ENCODE results near the gene TROAP. TPM values are rescaled to one million over a fixed set of nuclear protein-coding genes. Genes with fewer than 3 reads are reported as not detected.

Gene TROAP
- total RNA-seq, 1 donor from 2014 or later: 31.7 TPM

DNA sequence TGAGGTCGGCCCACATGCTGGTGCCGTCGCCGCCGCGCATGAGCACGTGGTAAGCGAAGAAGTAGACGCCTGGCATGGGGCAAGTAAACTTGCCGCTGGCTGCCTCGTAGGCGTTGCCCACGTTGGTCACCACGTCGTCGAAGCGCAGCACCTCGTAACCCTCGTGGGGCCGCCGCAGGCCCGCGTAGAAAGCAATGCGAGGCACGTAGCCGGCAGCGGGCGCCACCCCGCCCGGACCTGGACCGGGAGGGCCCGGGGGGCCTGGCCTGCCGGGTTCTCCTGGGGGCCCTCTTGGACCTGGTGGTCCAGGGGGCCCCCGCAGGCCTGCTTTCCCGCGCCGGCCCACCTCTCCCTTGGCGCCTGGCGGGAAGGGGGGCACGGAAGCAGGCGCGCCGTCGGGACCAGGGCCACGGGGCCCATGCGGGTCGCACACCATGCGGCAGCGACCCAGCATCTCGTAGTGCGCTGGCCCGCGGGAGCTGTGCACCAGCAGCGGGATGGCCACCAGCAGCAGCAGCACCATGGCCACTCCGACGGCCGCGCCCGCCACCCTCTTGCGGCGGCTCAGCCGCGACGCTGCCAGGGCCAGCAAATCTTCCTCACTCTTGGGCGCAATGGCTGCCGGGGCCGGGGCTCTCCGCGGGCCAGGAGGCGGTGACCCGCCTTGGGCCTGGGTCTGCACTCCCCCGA lies 13.0 kb downstream of the TROAP start:
- TF ChIP-seq, protein P1, sequence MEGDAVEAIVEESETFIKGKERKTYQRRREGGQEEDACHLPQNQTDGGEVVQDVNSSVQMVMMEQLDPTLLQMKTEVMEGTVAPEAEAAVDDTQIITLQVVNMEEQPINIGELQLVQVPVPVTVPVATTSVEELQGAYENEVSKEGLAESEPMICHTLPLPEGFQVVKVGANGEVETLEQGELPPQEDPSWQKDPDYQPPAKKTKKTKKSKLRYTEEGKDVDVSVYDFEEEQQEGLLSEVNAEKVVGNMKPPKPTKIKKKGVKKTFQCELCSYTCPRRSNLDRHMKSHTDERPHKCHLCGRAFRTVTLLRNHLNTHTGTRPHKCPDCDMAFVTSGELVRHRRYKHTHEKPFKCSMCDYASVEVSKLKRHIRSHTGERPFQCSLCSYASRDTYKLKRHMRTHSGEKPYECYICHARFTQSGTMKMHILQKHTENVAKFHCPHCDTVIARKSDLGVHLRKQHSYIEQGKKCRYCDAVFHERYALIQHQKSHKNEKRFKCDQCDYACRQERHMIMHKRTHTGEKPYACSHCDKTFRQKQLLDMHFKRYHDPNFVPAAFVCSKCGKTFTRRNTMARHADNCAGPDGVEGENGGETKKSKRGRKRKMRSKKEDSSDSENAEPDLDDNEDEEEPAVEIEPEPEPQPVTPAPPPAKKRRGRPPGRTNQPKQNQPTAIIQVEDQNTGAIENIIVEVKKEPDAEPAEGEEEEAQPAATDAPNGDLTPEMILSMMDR (conservative IDR thresholded peaks at IDR 0.05; ENCODE audit: low read depth, low read length): no peak
- no peak overlapping the region for H3K4me3 ChIP-seq (ENCODE audit: low read depth, low read length)

DNA sequence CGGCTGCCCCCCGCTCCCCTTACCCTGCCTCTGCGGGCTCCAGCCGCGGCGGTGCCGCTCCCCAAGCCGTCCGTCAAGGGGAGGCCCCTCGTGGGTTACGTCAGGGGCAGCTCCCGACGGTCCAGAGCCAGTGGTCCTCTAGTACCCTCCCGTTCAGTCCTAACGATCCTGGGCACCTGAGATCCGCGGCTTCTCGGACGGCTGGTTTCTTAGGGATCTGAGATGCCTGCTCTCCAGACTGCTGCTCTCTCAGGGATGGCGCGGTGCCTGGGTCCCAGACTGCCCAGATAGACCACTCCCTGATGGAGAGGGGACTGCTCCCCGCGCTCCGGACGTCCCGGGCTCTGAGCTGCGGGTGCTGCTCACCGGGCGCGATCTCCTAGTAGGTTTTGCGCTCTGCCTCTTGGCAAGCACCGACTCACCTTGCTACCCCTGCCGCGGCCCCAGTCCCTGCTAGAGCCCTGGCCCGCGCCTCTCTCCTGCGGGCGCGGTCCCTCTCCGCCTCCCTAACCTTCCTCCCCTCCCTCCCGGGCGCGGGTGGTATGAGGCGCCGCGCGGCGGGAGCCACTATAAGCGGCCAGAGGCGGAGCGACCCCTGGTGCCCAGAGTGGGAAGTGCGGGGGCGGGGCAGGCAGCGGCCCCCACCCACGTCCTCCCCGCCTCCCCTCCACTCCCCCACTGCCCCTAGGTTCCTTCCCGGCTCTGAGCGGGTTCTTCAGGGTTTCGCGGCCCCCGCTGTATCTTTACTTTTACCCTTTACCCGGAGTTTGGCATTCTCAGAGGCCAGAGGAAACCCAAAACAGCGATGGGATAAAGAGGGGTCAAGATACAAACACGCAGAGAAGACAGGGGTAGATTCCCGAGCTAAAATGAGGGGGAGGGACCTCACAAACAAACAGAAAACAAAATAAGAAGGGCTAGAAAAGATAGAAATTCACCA lies 13.9 kb downstream of the TROAP start, which contains the start of gene C1QL4:
Gene C1QL4 (minus strand): TSS at position 544 of the 940 bp plus-strand sequence. CDS start 711 bp downstream, outside the sequence.
- DNase-seq (ENCODE audit: low read depth): no peak
- TF ChIP-seq, protein P1 (conservative IDR thresholded peaks at IDR 0.05; ENCODE audit: low read depth, low read length): peak; percentile 72
- peak within 1 kb of the TSS; percentile 45 for H3K4me3 ChIP-seq (ENCODE audit: low read depth, low read length)

More for the DNA sequence above, 13.0 kb downstream of the TROAP start:
- DNase-seq (ENCODE audit: low read depth): no peak

DNA sequence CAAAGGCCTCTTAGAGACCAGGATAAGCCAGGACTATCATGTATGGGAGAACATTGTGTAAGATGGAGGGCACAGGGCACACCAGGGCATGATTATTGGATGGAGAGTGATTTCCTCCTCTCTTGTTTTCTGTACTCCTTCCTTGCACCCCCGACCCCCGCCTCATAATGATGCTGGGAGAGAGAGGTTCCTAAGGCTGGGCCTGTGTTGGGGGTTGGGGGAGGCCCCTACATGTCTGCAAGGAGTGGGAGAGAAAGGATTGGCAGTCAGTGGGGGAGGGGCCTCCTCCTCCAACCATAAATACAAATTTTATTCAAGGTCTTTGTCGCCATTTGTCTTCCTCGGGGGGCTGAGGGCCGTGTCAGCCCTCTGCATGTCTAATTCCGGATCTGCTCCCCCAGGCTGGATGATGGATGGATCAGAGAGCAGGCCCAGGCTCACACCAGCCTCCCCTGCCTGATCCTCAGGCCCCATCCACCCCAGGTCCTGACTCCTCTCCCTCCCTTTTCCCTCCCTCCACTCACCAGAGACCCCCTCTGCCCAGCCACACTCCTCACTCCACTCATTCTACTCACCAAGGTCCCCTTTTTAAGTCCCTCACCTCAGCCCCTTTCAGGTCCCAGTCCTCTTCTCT lies 15.9 kb downstream of the TROAP start:
- TF ChIP-seq, protein P1 (conservative IDR thresholded peaks at IDR 0.05; ENCODE audit: low read depth, low read length): no peak
- H3K4me3 ChIP-seq (ENCODE audit: low read depth, low read length): no peak overlapping the region
- no peak for DNase-seq (ENCODE audit: low read depth)

DNA sequence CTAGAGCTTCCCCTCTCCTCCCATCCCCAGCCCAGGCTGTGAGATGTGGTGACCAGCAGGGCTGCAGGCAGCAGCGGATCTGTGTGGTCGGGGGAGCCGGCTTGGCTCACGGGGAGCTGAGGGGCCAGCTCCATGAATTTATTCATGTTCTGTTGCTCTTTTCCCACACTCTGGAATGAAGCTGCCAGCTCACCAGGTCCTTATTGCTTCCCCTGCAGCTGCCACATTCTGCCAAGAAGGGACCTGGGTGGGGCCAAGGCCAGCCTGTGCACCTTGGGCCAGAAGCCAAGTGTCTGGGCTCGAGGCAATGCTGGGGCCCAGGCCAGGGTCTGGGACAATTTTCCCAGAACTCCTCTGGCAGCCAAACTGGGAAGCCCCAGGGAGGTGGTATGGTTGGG lies 16.4 kb downstream of the TROAP start:
- TF ChIP-seq, protein P1 (conservative IDR thresholded peaks at IDR 0.05; ENCODE audit: low read depth, low read length): no peak
- no peak overlapping the region for H3K4me3 ChIP-seq (ENCODE audit: low read depth, low read length)
- DNase-seq (ENCODE audit: low read depth): no peak

DNA sequence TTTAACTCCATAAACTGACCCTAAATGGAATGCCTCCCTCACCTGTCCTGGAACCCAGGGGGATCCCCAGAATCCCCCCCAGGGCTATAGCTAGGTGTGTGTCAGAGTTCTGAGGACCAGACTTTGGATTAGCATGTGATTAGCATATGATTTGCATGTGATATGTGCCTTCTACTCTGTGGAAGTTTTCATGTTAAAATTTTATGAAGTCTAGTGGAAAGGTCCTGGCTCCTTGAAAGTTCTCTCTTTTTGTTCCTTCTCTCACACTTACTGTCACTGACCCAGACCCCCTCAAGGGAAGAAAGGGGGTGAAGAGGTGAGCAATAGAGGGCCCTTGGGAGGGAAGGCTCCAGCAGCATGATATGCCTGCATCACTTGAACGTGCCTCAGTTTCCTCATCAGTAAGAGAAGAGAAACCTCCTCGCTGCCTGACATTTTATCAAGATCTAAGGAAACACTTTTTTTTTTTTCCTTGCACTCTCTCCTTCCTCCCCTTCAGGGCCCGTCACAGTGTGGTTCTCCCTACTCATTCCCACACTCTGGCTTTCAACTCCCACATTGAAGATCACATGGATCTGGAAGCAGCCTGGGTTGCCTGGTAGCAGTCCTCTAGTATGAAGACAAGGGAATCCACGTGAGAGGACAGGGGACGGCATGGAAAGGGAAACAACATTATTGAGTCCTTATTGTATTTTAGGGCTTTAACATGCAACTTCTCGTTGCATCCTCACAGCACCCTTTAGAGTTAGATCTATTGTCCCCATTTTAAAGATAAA lies 17.2 kb downstream of the TROAP start:
- no peak for DNase-seq (ENCODE audit: low read depth)
- TF ChIP-seq, protein P1 (conservative IDR thresholded peaks at IDR 0.05; ENCODE audit: low read depth, low read length): no peak
- no peak overlapping the region for H3K4me3 ChIP-seq (ENCODE audit: low read depth, low read length)
